ENCODE data around the gene LY6G6F. TPM values are rescaled to one million over a fixed set of nuclear protein-coding genes. Genes with fewer than 3 reads are reported as not detected.

Gene LY6G6F
- total RNA-seq, 4 donors from 2014 or later, result not detected

DNA sequence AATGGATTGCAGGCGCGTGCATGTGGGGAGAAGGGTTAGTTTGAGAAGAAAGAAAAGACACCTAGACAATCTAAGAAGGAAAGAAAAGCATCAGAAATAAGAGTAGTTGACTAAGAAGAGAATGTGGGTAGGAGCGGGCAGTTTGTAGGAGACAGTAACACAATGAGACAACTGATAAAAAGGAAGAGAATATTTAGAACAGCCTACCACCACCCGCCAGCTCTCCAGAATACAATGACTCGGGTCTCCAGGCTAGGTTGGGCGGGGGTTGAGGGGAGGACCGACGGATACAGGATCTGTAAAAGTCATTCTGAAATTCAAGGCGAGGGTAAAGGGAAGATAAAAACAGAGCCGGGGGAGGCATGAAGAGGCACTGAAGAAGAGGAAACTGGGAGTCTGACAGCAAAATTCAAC lies 4.3 kb upstream of the LY6G6F start:
- intact Hi-C loops (cut with DNase I; ENCODE audit: low total_unique reads) (loop anchor here (2.0 to 5.0 kb wide), 3 partner anchors 36 to 195 kb away; partner anchors contain the start of genes BAG6 and EHMT2), in situ Hi-C loops (cut with MboI; ENCODE audit: low sequenced_read_pairs in 4 of 4) (no loop called here)
- TF ChIP-seq, protein P1, sequence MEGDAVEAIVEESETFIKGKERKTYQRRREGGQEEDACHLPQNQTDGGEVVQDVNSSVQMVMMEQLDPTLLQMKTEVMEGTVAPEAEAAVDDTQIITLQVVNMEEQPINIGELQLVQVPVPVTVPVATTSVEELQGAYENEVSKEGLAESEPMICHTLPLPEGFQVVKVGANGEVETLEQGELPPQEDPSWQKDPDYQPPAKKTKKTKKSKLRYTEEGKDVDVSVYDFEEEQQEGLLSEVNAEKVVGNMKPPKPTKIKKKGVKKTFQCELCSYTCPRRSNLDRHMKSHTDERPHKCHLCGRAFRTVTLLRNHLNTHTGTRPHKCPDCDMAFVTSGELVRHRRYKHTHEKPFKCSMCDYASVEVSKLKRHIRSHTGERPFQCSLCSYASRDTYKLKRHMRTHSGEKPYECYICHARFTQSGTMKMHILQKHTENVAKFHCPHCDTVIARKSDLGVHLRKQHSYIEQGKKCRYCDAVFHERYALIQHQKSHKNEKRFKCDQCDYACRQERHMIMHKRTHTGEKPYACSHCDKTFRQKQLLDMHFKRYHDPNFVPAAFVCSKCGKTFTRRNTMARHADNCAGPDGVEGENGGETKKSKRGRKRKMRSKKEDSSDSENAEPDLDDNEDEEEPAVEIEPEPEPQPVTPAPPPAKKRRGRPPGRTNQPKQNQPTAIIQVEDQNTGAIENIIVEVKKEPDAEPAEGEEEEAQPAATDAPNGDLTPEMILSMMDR (IDR thresholded peaks at IDR 0.05 in 4 of 5, conservative IDR thresholded peaks at IDR 0.05 in 1 of 5), result no peak
- no peak for TF ChIP-seq POLR2A (IDR thresholded peaks at IDR 0.05)
- H3K27me3 ChIP-seq, result no peaks in the 10 kb centered on the region
- ATAC-seq (no peak), DNase-seq (no peak)
- peak overlapping the region; percentile 65 to 85 (median 83) for H3K4me3 ChIP-seq
- H3K9me3 ChIP-seq, result no peaks in the 10 kb centered on the region
- H3K4me1 ChIP-seq, result peaks cover 22 to 37% of the 10 kb centered on the region in 2 donors
- peaks cover 0 to 12% of the 10 kb centered on the region in 2 donors for H3K36me3 ChIP-seq
- H3K27ac ChIP-seq, result peak overlapping the region; percentile 91 to 98 (median 96)

DNA sequence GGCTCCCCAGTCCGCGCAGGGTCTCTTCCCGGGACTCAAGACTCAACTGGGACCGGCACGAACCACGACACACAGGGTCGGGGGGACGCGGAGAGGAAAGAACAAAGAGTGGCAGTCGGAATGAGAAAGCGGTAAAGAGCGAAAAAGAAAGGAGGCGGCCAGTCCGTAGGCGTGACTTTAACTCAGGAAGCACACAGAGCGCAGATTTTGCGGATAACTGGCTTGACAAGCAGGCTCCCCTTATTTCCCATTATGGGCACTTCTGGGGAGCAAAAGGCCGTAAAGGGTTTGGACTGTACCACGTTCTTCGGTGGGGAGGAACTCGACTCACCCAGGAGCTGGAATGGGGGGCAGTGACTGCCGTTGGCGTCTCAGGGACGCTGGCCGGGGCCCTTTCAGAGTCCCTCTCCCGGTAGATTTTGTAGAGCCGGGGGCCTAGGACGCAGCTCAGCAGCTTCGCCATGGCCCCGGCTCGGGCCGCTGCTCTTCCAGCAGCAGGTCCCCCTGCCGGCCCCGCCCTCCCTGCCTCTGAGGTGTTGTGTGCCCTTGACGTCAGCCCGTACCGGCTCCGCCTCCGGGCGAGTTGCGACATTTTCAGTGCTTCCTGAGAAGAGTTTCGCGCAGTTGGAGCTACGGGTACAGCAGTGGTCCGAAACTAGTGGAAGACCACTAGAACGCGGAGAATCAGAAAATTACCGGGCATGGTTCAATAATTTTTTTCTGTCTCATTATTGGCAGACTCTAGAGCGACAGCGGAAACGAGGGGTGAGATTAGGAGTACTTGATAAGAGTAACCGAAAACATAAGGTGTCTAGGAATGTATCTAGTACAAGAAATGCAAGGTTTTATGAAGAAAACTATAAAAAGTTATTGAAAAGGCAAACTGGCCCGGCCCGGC lies 3.6 kb upstream of the LY6G6F start, which contains the start of gene ABHD16A:
ABHD16A (minus strand) TSS at position 506 of the 898 bp plus-strand sequence; CDS start at position 463, 43 bp downstream.
- Histone ChIP-seq H3K27me3 (no peaks in the 10 kb centered on the region), H3K27ac (peak within 1 kb of the TSS; percentile 91 to 98 (median 96)), H3K36me3 (peaks cover 0 to 12% of the 10 kb centered on the region in 2 donors), H3K9me3 (no peaks in the 10 kb centered on the region), H3K4me1 (peaks cover 22 to 31% of the 10 kb centered on the region in 2 donors), H3K4me3 (peak within 1 kb of the TSS; percentile 65 to 85 (median 83))
- intact Hi-C loops (cut with DNase I; ENCODE audit: low total_unique reads) (loop anchor here (1.0 to 5.0 kb wide), 6 partner anchors 26 to 194 kb away; partner anchors contain the start of genes BAG6, DDAH2, EHMT2 and HSPA1B), in situ Hi-C loops (cut with MboI; ENCODE audit: low sequenced_read_pairs in 4 of 4) (no loop called here)
- DNase-seq, result peak; percentile 99
- peak; percentile 94 to 95 for ATAC-seq
- TF ChIP-seq, protein P1 (IDR thresholded peaks at IDR 0.05 in 4 of 5, conservative IDR thresholded peaks at IDR 0.05 in 1 of 5), result peak in 2 of 5 experiments; percentile 5 to 20
- TF ChIP-seq POLR2A (IDR thresholded peaks at IDR 0.05), result peak; percentile 99

DNA sequence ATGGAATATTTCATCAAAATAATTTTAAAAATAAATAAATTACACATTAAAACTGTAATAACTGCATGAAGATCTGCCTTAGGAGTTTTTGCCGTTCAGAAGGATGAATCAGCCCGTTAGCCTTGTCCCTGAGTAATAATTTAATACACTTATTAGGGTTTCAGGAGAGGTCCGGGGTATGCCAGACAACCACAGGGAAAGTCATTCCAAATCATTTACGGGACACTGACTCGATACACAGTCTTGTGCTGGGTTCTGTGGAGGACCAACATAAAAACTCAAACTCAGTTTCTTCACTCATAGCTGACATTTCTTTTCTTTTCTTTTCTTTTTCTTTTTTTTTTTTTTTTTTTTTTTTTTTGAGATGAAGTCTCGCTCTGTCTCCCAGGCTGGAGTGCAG lies 735 bp upstream of the LY6G6F start:
- ATAC-seq, result no peak
- intact Hi-C loops (cut with DNase I; ENCODE audit: low total_unique reads) (no loop called here), in situ Hi-C loops (cut with MboI; ENCODE audit: low sequenced_read_pairs in 4 of 4) (no loop called here)
- DNase-seq, result no peak
- Histone ChIP-seq H3K4me3 (no peak overlapping the region), H3K27me3 (no peaks in the 10 kb centered on the region), H3K27ac (no peak overlapping the region), H3K4me1 (peaks cover 16 to 17% of the 10 kb centered on the region in 2 donors), H3K36me3 (no peaks in the 10 kb centered on the region), H3K9me3 (no peaks in the 10 kb centered on the region)
- TF ChIP-seq, protein P1 (IDR thresholded peaks at IDR 0.05 in 4 of 5, conservative IDR thresholded peaks at IDR 0.05 in 1 of 5), result no peak
- no peak for TF ChIP-seq POLR2A (IDR thresholded peaks at IDR 0.05)

DNA sequence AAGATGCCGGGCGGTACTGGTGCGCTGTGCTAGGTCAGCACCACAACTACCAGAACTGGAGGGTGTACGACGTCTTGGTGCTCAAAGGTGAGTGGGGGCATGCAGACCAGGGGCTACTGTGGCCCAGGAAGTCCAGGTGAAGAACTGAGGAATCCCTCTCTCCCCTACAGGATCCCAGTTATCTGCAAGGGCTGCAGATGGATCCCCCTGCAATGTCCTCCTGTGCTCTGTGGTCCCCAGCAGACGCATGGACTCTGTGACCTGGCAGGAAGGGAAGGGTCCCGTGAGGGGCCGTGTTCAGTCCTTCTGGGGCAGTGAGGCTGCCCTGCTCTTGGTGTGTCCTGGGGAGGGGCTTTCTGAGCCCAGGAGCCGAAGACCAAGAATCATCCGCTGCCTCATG lies 1.0 kb downstream of the LY6G6F start:
- no peak for ATAC-seq
- H3K9me3 ChIP-seq, result no peaks in the 10 kb centered on the region
- no peak for DNase-seq
- H3K27ac ChIP-seq, result no peak overlapping the region
- intact Hi-C loops (cut with DNase I; ENCODE audit: low total_unique reads), result no loop called here
- H3K4me3 ChIP-seq, result no peak overlapping the region
- TF ChIP-seq, protein P1 (IDR thresholded peaks at IDR 0.05 in 4 of 5, conservative IDR thresholded peaks at IDR 0.05 in 1 of 5), result no peak
- no peak for TF ChIP-seq POLR2A (IDR thresholded peaks at IDR 0.05)
- in situ Hi-C loops (cut with MboI; ENCODE audit: low sequenced_read_pairs in 4 of 4), result no loop called here
- no peaks in the 10 kb centered on the region for H3K27me3 ChIP-seq
- no peaks in the 10 kb centered on the region for H3K36me3 ChIP-seq
- H3K4me1 ChIP-seq, result peaks cover 3% of the 10 kb centered on the region in 2 donors

Data from gastrocnemius medialis (tissue), 4 donors.